ENCODE results near the gene PHAF1.

Gene PHAF1

DNA sequence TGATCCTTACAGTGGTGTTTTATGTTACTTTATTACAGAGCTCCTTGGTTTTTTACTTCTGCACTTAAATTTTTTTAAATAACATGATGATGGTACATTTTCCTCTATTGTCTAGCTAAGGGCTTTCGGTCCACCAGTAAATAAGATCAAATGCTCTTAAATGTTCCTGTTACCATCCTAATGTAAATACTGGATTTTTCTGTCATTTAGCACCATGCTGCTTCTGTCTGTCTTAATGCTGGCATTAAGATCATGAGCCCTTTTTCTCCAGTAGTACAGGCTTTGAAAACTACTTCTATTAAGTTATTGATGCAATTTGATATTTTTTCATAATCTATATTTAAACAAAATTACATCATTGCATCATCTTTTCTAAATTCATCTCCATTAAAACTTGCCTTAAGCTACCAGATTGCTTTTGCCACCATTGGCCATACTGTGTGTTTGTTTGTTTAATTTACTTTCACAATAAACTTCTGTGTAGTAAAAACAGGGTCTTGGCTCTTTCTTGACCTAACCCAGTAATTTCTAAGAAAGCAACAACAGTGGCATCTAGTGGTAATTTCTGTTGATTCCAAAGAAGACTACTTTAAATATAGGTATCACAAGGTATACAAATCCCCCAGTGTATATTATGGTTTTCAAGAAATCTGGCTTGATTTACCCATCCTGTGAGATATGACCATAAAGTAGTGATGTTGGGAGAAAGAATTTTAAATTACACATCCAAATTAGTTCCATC, 9.0 kb upstream of the PHAF1 start:
- Histone ChIP-seq H3K4me1 (no peaks in the 10 kb centered on the region), H3K27me3 (no peaks in the 10 kb centered on the region), H3K36me3 (peaks cover 3% of the 10 kb centered on the region; the same call in 1 of the 2 replicates), H3K9me3 (no peaks in the 10 kb centered on the region), H3K4me3 (ENCODE audit: low read depth, low read length) (no peak overlapping the region)
- no peak for DNase-seq
- TF ChIP-seq CTCF (IDR thresholded peaks at IDR 0.05; ENCODE audit: low read depth, low read length) = peak; percentile 37

DNA sequence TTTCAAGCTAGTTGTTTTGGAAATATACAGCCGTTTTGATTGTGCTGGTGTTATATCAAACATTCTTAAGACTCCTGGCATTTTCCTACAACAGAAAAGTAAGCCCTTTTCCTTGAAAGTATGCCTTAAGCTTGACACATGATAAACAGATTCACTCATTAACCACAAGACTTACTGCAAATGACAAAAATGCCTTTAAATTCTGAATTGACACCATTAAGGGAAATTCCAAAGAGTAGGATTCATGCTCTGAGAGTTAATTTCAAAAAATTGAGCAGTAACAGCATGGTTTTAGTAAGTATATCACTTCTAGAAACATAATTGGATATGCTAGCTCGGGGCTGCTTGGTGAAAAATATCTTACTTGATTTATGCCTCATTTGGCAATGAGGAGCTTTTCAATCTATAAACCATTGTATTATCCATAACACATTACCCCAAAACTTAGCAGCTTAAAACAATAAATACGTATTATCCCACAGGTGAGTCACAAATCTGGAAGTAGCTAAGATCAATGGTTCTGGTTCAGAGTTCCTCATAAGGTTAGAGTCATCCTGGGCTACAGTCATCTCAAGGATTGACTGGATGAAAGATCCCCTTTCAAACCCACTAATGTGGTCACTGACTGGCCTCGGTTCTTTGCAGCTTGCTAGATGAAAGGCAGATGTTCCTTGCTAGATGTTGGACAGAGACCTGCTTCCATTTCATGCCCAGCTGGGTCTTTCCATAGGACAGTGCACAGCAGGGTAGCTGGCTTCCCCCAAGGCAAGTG, 8.2 kb upstream of the PHAF1 start:
- peaks cover 3% of the 10 kb centered on the region; the same call in 1 of the 2 replicates for H3K36me3 ChIP-seq
- H3K9me3 ChIP-seq = no peaks in the 10 kb centered on the region
- no peak for DNase-seq
- no peaks in the 10 kb centered on the region for H3K27me3 ChIP-seq
- no peaks in the 10 kb centered on the region for H3K4me1 ChIP-seq
- H3K4me3 ChIP-seq (ENCODE audit: low read depth, low read length) = no peak overlapping the region
- TF ChIP-seq CTCF (IDR thresholded peaks at IDR 0.05; ENCODE audit: low read depth, low read length) = no peak

- peak; percentile 72 for TF ChIP-seq CTCF (IDR thresholded peaks at IDR 0.05; ENCODE audit: low read depth, low read length)
- Histone ChIP-seq H3K9me3 (no peaks in the 10 kb centered on the region), H3K27me3 (no peaks in the 10 kb centered on the region), H3K4me1 (peaks cover under 1% of the 10 kb centered on the region), H3K36me3 (no peaks in the 10 kb centered on the region), H3K4me3 (ENCODE audit: low read depth, low read length) (no peak overlapping the region)
- peak; percentile 44 for DNase-seq
These were observed 5.7 kb upstream of the PHAF1 start for GRCh38 chr16:67104061-67104460.

DNA sequence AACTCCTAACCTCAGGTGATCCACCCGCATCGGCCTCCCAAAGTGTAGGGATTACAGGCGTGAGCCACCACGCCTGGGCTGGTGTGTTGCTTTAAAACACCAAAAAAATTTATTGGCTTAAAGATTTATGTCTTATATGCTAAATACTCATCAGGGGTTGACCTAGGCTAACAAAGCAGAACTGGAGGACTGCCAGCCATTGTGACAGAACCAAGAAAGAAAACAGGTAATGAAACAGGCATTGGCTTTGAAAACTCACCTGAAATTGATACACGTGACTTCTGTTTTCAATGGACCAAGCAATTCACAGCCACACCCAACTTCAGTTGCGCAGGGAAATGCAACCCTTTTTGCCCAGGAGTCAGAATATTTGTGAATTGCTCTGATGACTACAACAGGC, 4.9 kb upstream of the PHAF1 start:
- peaks cover 4% of the 10 kb centered on the region for H3K4me1 ChIP-seq
- no peaks in the 10 kb centered on the region for H3K9me3 ChIP-seq
- no peaks in the 10 kb centered on the region for H3K27me3 ChIP-seq
- no peak for DNase-seq
- no peaks in the 10 kb centered on the region for H3K36me3 ChIP-seq
- no peak overlapping the region for H3K4me3 ChIP-seq (ENCODE audit: low read depth, low read length)
- no peak for TF ChIP-seq CTCF (IDR thresholded peaks at IDR 0.05; ENCODE audit: low read depth, low read length)

DNA sequence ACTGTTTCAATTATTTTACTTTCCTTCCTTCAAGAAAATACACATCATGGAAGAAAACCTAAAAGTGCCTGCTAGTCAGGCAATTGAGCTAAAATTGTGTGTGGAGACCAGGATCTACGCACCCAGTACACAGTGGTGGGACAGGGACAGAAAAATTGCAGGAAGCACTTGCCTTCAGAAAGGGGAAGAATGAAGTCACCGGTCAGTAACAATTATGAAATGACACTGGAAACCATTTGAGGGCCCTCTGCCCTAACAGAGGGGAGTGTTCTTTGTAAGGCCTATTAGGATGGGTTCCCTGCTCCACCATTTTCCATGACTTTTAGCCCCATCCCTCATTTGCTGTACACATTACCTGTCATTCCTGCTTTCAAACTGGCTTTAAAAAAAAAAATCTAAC, 4.5 kb upstream of the PHAF1 start:
- no peak for DNase-seq
- H3K36me3 ChIP-seq = no peaks in the 10 kb centered on the region
- no peaks in the 10 kb centered on the region for H3K27me3 ChIP-seq
- no peaks in the 10 kb centered on the region for H3K9me3 ChIP-seq
- H3K4me1 ChIP-seq = peaks cover 4% of the 10 kb centered on the region
- TF ChIP-seq CTCF (IDR thresholded peaks at IDR 0.05; ENCODE audit: low read depth, low read length) = no peak
- H3K4me3 ChIP-seq (ENCODE audit: low read depth, low read length) = no peak overlapping the region

- DNase-seq = no peak
- Histone ChIP-seq H3K9me3 (no peaks in the 10 kb centered on the region), H3K4me3 (ENCODE audit: low read depth, low read length) (no peak overlapping the region), H3K4me1 (peaks cover 4% of the 10 kb centered on the region), H3K36me3 (no peaks in the 10 kb centered on the region), H3K27me3 (no peaks in the 10 kb centered on the region)
- no peak for TF ChIP-seq CTCF (IDR thresholded peaks at IDR 0.05; ENCODE audit: low read depth, low read length)
These were observed 3.9 kb upstream of the PHAF1 start for GRCh38 chr16:67105881-67106280.
